Measurements from ENCODE around the gene TBC1D5. TPM values are rescaled to one million over a fixed set of nuclear protein-coding genes. Genes with fewer than 3 reads are reported as not detected.

TBC1D5 gene
- total RNA-seq, 1 donor from 2014 or later = 32.1 TPM

- TF ChIP-seq CTCF (conservative IDR thresholded peaks at IDR 0.05; ENCODE audit: low read depth, low read length) = no peak
- DNase-seq (ENCODE audit: low read depth) = no peak
- H3K4me3 ChIP-seq (ENCODE audit: low read depth, low read length) = no peak overlapping the region
These were observed 455.3 kb downstream of the TBC1D5 start for GRCh38 chr3:17287006-17287689.

- no peak overlapping the region for H3K4me3 ChIP-seq (ENCODE audit: low read depth, low read length)
- DNase-seq (ENCODE audit: low read depth) = no peak
- no peak for TF ChIP-seq CTCF (conservative IDR thresholded peaks at IDR 0.05; ENCODE audit: low read depth, low read length)
These were observed 464.4 kb downstream of the TBC1D5 start for GRCh38 chr3:17278006-17278405.

- no peak for TF ChIP-seq CTCF (conservative IDR thresholded peaks at IDR 0.05; ENCODE audit: low read depth, low read length)
- no peak overlapping the region for H3K4me3 ChIP-seq (ENCODE audit: low read depth, low read length)
- DNase-seq (ENCODE audit: low read depth) = no peak
These were observed 475.6 kb downstream of the TBC1D5 start for GRCh38 chr3:17266846-17267245.

GRCh38 chr3:17261627-17262369 is 480.6 kb downstream of the TBC1D5 start:
- no peak overlapping the region for H3K4me3 ChIP-seq (ENCODE audit: low read depth, low read length)
- no peak for TF ChIP-seq CTCF (conservative IDR thresholded peaks at IDR 0.05; ENCODE audit: low read depth, low read length)
- DNase-seq (ENCODE audit: low read depth) = no peak

- TF ChIP-seq CTCF (conservative IDR thresholded peaks at IDR 0.05; ENCODE audit: low read depth, low read length) = no peak
- no peak for DNase-seq (ENCODE audit: low read depth)
- no peak overlapping the region for H3K4me3 ChIP-seq (ENCODE audit: low read depth, low read length)
These were observed 482.2 kb downstream of the TBC1D5 start for GRCh38 chr3:17260257-17260656.

GRCh38 chr3:17259685-17260084 is 482.7 kb downstream of the TBC1D5 start:
- no peak for TF ChIP-seq CTCF (conservative IDR thresholded peaks at IDR 0.05; ENCODE audit: low read depth, low read length)
- no peak for DNase-seq (ENCODE audit: low read depth)
- no peak overlapping the region for H3K4me3 ChIP-seq (ENCODE audit: low read depth, low read length)

All from epithelial cell of proximal tubule (primary cell).